Measurements from ENCODE around the gene HDAC2.

DNA sequence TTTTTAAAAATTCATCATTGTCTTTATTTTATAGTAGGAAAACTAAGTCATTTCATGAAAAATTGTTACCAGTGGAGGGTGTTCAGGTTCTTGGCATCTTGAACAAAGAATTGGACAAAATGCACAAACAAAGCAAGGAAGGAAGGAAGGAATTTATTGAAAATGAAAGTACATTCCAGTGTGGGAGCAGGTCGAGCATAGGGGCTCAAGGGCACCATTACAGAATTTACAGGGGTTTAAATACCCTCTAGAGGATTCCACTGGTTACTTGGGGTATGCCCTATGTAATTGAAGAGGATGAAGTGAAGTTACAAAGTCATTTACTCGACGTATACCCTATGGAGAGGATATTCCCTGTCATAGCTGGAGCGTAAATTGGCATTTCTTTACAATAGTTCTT is 37.4 kb upstream of the HDAC2 start:
- TF ChIP-seq, protein P1, sequence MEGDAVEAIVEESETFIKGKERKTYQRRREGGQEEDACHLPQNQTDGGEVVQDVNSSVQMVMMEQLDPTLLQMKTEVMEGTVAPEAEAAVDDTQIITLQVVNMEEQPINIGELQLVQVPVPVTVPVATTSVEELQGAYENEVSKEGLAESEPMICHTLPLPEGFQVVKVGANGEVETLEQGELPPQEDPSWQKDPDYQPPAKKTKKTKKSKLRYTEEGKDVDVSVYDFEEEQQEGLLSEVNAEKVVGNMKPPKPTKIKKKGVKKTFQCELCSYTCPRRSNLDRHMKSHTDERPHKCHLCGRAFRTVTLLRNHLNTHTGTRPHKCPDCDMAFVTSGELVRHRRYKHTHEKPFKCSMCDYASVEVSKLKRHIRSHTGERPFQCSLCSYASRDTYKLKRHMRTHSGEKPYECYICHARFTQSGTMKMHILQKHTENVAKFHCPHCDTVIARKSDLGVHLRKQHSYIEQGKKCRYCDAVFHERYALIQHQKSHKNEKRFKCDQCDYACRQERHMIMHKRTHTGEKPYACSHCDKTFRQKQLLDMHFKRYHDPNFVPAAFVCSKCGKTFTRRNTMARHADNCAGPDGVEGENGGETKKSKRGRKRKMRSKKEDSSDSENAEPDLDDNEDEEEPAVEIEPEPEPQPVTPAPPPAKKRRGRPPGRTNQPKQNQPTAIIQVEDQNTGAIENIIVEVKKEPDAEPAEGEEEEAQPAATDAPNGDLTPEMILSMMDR (IDR thresholded peaks at IDR 0.05; ENCODE audit: extremely low read depth in 1 of 2, insufficient read depth in 1 of 2, low read depth in 1 of 2, low read length in 2 of 2), result no peak
- TF ChIP-seq GATA2 (IDR thresholded peaks at IDR 0.05; ENCODE audit: insufficient read depth, insufficient read length, low read depth, low read length) (no peak), FOS (IDR thresholded peaks at IDR 0.05; ENCODE audit: borderline replicate concordance, insufficient read depth, low read length) (no peak), POLR2A (IDR thresholded peaks at IDR 0.05; ENCODE audit: low read depth, low read length) (no peak), EZH2 (IDR thresholded peaks at IDR 0.05; ENCODE audit: borderline replicate concordance, low read depth, low read length, severe bottlenecking) (no peak), POLR2AphosphoS5 (IDR thresholded peaks at IDR 0.05; ENCODE audit: insufficient read depth, low read depth, low read length) (no peak), MYC (IDR thresholded peaks at IDR 0.05; ENCODE audit: low read depth, low read length) (no peak)
- TF ChIP-seq, protein P2, sequence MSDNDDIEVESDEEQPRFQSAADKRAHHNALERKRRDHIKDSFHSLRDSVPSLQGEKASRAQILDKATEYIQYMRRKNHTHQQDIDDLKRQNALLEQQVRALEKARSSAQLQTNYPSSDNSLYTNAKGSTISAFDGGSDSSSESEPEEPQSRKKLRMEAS (IDR thresholded peaks at IDR 0.05; ENCODE audit: insufficient read depth, insufficient read length), result no peak

Data from endothelial cell of umbilical vein (primary cell).